ENCODE data around the gene IGFALS. TPM values are rescaled to one million over a fixed set of nuclear protein-coding genes. Genes with fewer than 3 reads are reported as not detected.
A peak's percentile ranks its signal among the peaks of the same experiment; 100 is the strongest.

IGFALS gene
- total RNA-seq, 2 donors from 2014 or later, result 0.82 to 1.9 TPM

- no peaks in the 10 kb centered on the region for H3K27me3 ChIP-seq (replicated peaks; ENCODE audit: insufficient read depth)
- intact Hi-C loops (cut with DNase I), result no loop called here
- DNase-seq (ENCODE audit: low spot score), result peak; percentile 68
- H3K9me3 ChIP-seq, result no peaks in the 10 kb centered on the region
- H3K4me1 ChIP-seq (replicated peaks), result peaks cover 14% of the 10 kb centered on the region
- under 1% methylated on average over 64 of the region's 108 CpGs for WGBS
- peak within 1 kb of the TSS; percentile 91 to 96 for H3K27ac ChIP-seq
- peaks cover 12 to 23% of the 10 kb centered on the region in 2 donors for H3K36me3 ChIP-seq
- TF ChIP-seq POLR2AphosphoS5 (IDR thresholded peaks at IDR 0.05) (peak; percentile 86), POLR2A (IDR thresholded peaks at IDR 0.05) (peak; percentile 36)
- TF ChIP-seq, protein P1, sequence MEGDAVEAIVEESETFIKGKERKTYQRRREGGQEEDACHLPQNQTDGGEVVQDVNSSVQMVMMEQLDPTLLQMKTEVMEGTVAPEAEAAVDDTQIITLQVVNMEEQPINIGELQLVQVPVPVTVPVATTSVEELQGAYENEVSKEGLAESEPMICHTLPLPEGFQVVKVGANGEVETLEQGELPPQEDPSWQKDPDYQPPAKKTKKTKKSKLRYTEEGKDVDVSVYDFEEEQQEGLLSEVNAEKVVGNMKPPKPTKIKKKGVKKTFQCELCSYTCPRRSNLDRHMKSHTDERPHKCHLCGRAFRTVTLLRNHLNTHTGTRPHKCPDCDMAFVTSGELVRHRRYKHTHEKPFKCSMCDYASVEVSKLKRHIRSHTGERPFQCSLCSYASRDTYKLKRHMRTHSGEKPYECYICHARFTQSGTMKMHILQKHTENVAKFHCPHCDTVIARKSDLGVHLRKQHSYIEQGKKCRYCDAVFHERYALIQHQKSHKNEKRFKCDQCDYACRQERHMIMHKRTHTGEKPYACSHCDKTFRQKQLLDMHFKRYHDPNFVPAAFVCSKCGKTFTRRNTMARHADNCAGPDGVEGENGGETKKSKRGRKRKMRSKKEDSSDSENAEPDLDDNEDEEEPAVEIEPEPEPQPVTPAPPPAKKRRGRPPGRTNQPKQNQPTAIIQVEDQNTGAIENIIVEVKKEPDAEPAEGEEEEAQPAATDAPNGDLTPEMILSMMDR (IDR thresholded peaks at IDR 0.05), result peak; percentile 59 to 89 (median 84)
- H3K4me3 ChIP-seq, result peak within 1 kb of the TSS; percentile 83 to 86
These were observed 20.4 kb downstream of the IGFALS start, which contains the start of gene MRPS34 for GRCh38 chr16:1772908-1773702. TSS of gene MRPS34 (minus strand) at chr16:1773134. CDS start at chr16:1773119, 15 bp downstream.

- no peak for DNase-seq (ENCODE audit: low spot score)
- WGBS, result under 1% methylated on average over 46 of the region's 53 CpGs
- peaks cover 7 to 25% of the 10 kb centered on the region in 2 donors for H3K36me3 ChIP-seq
- H3K27ac ChIP-seq, result peak within 1 kb of the TSS; percentile 91 to 96
- H3K27me3 ChIP-seq (replicated peaks; ENCODE audit: insufficient read depth), result no peaks in the 10 kb centered on the region
- peak within 1 kb of the TSS; percentile 83 to 86 for H3K4me3 ChIP-seq
- intact Hi-C loops (cut with DNase I), result no loop called here
- TF ChIP-seq POLR2A (IDR thresholded peaks at IDR 0.05) (no peak), POLR2AphosphoS5 (IDR thresholded peaks at IDR 0.05) (no peak)
- TF ChIP-seq, protein P1 (IDR thresholded peaks at IDR 0.05), result no peak
- H3K4me1 ChIP-seq (replicated peaks), result peaks cover 14% of the 10 kb centered on the region
- H3K9me3 ChIP-seq, result no peaks in the 10 kb centered on the region
These were observed 21.1 kb downstream of the IGFALS start, which contains the start of gene EME2 for GRCh38 chr16:1772362-1772907. TSS of gene EME2 (plus strand) at chr16:1772810. CDS start at chr16:1773228, 418 bp downstream.

- intact Hi-C loops (cut with DNase I), result no loop called here
- Histone ChIP-seq H3K27me3 (replicated peaks; ENCODE audit: insufficient read depth) (no peaks in the 10 kb centered on the region), H3K27ac (peak overlapping the region; percentile 84 to 96), H3K36me3 (peaks cover 2 to 24% of the 10 kb centered on the region in 2 donors), H3K9me3 (no peaks in the 10 kb centered on the region), H3K4me1 (replicated peaks) (peaks cover 14% of the 10 kb centered on the region), H3K4me3 (peak overlapping the region; percentile 83 to 86)
- 13% methylated on average over 21 of the region's 22 CpGs for WGBS
- DNase-seq (ENCODE audit: low spot score), result no peak
- TF ChIP-seq, protein P1 (IDR thresholded peaks at IDR 0.05), result no peak
- no peak for TF ChIP-seq POLR2AphosphoS5 (IDR thresholded peaks at IDR 0.05)
- no peak for TF ChIP-seq POLR2A (IDR thresholded peaks at IDR 0.05)
These were observed 21.6 kb downstream of the IGFALS start for GRCh38 chr16:1771864-1772361.

DNA sequence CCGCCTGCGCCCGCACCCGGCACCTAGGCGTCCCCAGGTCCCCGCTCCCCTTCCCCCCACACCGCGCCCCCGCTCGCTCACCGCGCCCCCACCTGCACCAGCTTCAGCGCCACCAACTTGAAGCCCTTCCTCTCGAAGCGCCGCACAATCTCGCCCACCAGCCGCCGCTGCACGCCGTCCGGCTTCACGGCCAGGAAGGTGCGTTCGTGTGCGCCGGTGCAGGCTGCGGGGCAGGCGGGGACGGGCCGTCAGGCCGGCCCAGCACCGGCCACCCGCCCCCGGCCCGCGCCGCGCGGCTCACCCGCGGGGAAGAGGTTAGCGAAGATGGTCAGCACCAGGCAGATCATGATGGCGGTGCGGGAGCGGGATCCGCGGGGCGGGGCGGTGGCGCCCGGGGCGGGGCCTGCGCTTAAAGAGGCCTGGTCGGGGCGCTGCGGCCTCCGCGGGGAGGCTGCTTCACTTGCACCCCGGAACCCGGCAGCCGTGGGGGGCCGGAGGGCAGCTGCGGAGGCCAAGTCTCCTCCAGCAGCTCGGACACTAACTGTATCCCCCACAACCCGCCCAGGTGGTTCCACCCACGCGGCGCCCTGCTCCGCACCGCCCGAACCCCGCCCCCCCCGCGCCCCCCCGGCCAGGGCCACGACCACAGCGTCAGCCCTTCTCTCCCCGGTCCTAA lies 22.2 kb downstream of the IGFALS start, which contains the start of gene NME3:
TSS of gene NME3 (minus strand) at position 356 of the 676 bp plus-strand sequence. CDS start at position 347, 9 bp downstream.
- Histone ChIP-seq H3K27ac (peak within 1 kb of the TSS; percentile 84 to 96), H3K4me3 (peak within 1 kb of the TSS; percentile 83 to 86), H3K27me3 (replicated peaks; ENCODE audit: insufficient read depth) (no peaks in the 10 kb centered on the region), H3K36me3 (peaks cover 0 to 21% of the 10 kb centered on the region in 2 donors), H3K4me1 (replicated peaks) (peaks cover 14% of the 10 kb centered on the region), H3K9me3 (no peaks in the 10 kb centered on the region)
- TF ChIP-seq POLR2A (IDR thresholded peaks at IDR 0.05), result peak; percentile 12
- TF ChIP-seq, protein P1 (IDR thresholded peaks at IDR 0.05), result no peak
- DNase-seq (ENCODE audit: low spot score), result peak; percentile 69
- 3% methylated on average over 26 of the region's 79 CpGs for WGBS
- intact Hi-C loops (cut with DNase I), result no loop called here

Measured in prostate gland (tissue), 2 donors.